Upper lobe of right lung (tissue), 1 donor: ENCODE results near the gene PCGF3. TPM values are rescaled to one million over a fixed set of nuclear protein-coding genes. Genes with fewer than 3 reads are reported as not detected.
"Not testable (repeated sequence)": the region's sequence is repeated elsewhere in the genome, so short reads cannot be mapped to it uniquely, and the experiment has no call there.

Experiments
- ATAC-seq: fragments of 200-7000 bp; cut with Tn5 transposase; one replicate; pipeline ENCODE4 v1.9.1; 2020; ENCODE audit warnings: mild to moderate bottlenecking, moderate library complexity
- DNase-seq: peaks from one replicate; pipeline ENCODE4 v3.0.0-alpha.2; 2020
- H3K27ac ChIP-seq: fragments of 200-600 bp; one replicate; pipeline ENCODE4 v1.8.0; 2022
- H3K27me3 ChIP-seq: fragments of 200-600 bp; one replicate; pipeline ENCODE4 v1.8.0; 2022; ENCODE audit warnings: mild to moderate bottlenecking
- H3K36me3 ChIP-seq: fragments of 200-600 bp; one replicate; pipeline ENCODE4 v1.8.0; 2022
- H3K4me1 ChIP-seq: fragments of 200-600 bp; one replicate; pipeline ENCODE4 v1.8.0; 2022
- H3K4me3 ChIP-seq: fragments of 200-600 bp; one replicate; pipeline ENCODE4 v1.8.0; 2022; ENCODE audit warnings: mild to moderate bottlenecking
- H3K9me3 ChIP-seq: fragments of 200-600 bp; one replicate; pipeline ENCODE4 v1.8.0; 2022
- CTCF ChIP-seq: fragments of 200-600 bp; IDR thresholded peaks from one replicate; pipeline ENCODE4 v1.8.0; 2022; ENCODE audit warnings: antibody characterized with exemption
- intact Hi-C: fragments of 100-400 bp; cut with DNase I; formaldehyde crosslinking; loops from one replicate; pipeline ENCODE4 v1.11.0; 2022
- total RNA-seq: library from RNA; stranded (reverse); fragmentation: NEBNext Ultra II Directional; extraction: Animal tissue kit (Norgen Biotek cat#: 25700); gene quantifications from one replicate; pipeline ENCODE4 v1.2.1, GENCODE V29; 2021
- donor health status: DM: no; HTN: yes; CAD: no; lungs with severe emphysema.

PCGF3 gene
- total RNA-seq, 1 donor from 2014 or later = 42.2 TPM

- Histone ChIP-seq H3K36me3 (no peaks in the 10 kb centered on the region), H3K4me1 (peaks cover 9% of the 10 kb centered on the region), H3K4me3 (no peak overlapping the region), H3K27ac (no peak overlapping the region), H3K9me3 (no peaks in the 10 kb centered on the region), H3K27me3 (peaks cover 51% of the 10 kb centered on the region)
- intact Hi-C loops = no loop called here
- ATAC-seq (no peak), DNase-seq (no peak)
- no peak for TF ChIP-seq CTCF
Observed at GRCh38 chr4:795726-796119, 90.1 kb downstream of the PCGF3 start.

- intact Hi-C loops = no loop called here
- H3K4me1 ChIP-seq = peaks cover 9% of the 10 kb centered on the region
- no peak for TF ChIP-seq CTCF
- ATAC-seq = no peak
- H3K36me3 ChIP-seq = no peaks in the 10 kb centered on the region
- H3K9me3 ChIP-seq = no peaks in the 10 kb centered on the region
- H3K27ac ChIP-seq = no peak overlapping the region
- H3K4me3 ChIP-seq = no peak overlapping the region
- no peak for DNase-seq
- H3K27me3 ChIP-seq = peaks cover 49% of the 10 kb centered on the region
Observed at GRCh38 chr4:796206-796605, 90.6 kb downstream of the PCGF3 start.

- Histone ChIP-seq H3K27ac (no peak overlapping the region), H3K36me3 (no peaks in the 10 kb centered on the region), H3K4me1 (peaks cover 9% of the 10 kb centered on the region), H3K9me3 (no peaks in the 10 kb centered on the region), H3K27me3 (peaks cover 41% of the 10 kb centered on the region), H3K4me3 (no peak overlapping the region)
- ATAC-seq (no peak), DNase-seq (no peak)
- TF ChIP-seq CTCF = no peak
- intact Hi-C loops = no loop called here
Observed at GRCh38 chr4:797066-797465, 91.4 kb downstream of the PCGF3 start.

GRCh38 chr4:801436-802124, 95.9 kb downstream of the PCGF3 start:
- peaks cover 12% of the 10 kb centered on the region for H3K27me3 ChIP-seq
- no peak overlapping the region for H3K4me3 ChIP-seq
- DNase-seq = no peak
- H3K9me3 ChIP-seq = no peaks in the 10 kb centered on the region
- H3K4me1 ChIP-seq = no peaks in the 10 kb centered on the region
- H3K36me3 ChIP-seq = no peaks in the 10 kb centered on the region
- no peak overlapping the region for H3K27ac ChIP-seq
- no peak for ATAC-seq
- TF ChIP-seq CTCF = no peak
- intact Hi-C loops = no loop called here

GRCh38 chr4:803884-804283, 98.3 kb downstream of the PCGF3 start:
- H3K27ac ChIP-seq = no peak overlapping the region
- no peaks in the 10 kb centered on the region for H3K36me3 ChIP-seq
- DNase-seq = no peak
- no peak for ATAC-seq
- no peaks in the 10 kb centered on the region for H3K9me3 ChIP-seq
- peaks cover 12% of the 10 kb centered on the region for H3K27me3 ChIP-seq
- intact Hi-C loops = no loop called here
- no peak overlapping the region for H3K4me3 ChIP-seq
- H3K4me1 ChIP-seq = peaks cover 4% of the 10 kb centered on the region
- no peak for TF ChIP-seq CTCF

GRCh38 chr4:804804-805203, 99.2 kb downstream of the PCGF3 start:
- no peak overlapping the region for H3K4me3 ChIP-seq
- DNase-seq (no peak), ATAC-seq (no peak)
- H3K27me3 ChIP-seq = peaks cover 12% of the 10 kb centered on the region
- peaks cover 4% of the 10 kb centered on the region for H3K4me1 ChIP-seq
- H3K36me3 ChIP-seq = no peaks in the 10 kb centered on the region
- no peaks in the 10 kb centered on the region for H3K9me3 ChIP-seq
- no peak for TF ChIP-seq CTCF
- H3K27ac ChIP-seq = no peak overlapping the region
- intact Hi-C loops = no loop called here

GRCh38 chr4:806979-807378, 101.3 kb downstream of the PCGF3 start:
- ATAC-seq, H3K27ac ChIP-seq, H3K9me3 ChIP-seq, H3K4me1 ChIP-seq, H3K36me3 ChIP-seq, DNase-seq, H3K4me3 ChIP-seq, intact Hi-C loops: not testable (repeated sequence)
- peaks cover 19% of the 10 kb centered on the region for H3K27me3 ChIP-seq
